ENCODE data around the gene FAM117A.

DNA sequence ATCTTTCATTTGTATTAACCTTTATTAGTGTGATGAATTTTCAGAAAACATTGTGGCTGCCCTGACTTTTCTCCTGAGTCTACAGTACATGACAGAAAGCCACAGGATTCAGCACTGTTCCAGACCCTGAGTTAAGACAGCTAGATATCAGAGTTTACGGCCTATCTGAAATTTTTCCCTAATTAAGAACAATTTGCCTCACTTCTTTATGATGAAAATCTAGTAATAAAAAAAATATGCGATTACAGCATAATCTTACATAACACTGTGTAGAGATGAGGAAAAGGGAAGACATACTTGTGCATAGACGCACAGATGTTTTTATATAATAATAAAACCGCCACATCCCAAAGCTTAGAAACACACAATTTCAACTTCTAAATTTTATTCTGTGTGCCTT lies 93.3 kb downstream of the FAM117A start:
- TF ChIP-seq NFIC (IDR thresholded peaks at IDR 0.05) (no peak), EGR1 (IDR thresholded peaks at IDR 0.05) (no peak), RAD21 (IDR thresholded peaks at IDR 0.05; ENCODE audit: low read depth) (no peak), YY1 (IDR thresholded peaks at IDR 0.05; ENCODE audit: low read depth) (no peak), FOXM1 (IDR thresholded peaks at IDR 0.05; ENCODE audit: borderline replicate concordance, low read depth) (no peak), TAF1 (IDR thresholded peaks at IDR 0.05; ENCODE audit: low read depth) (no peak), CEBPB (IDR thresholded peaks at IDR 0.05) (no peak), TEAD4 (IDR thresholded peaks at IDR 0.05) (no peak), TCF12 (IDR thresholded peaks at IDR 0.05; ENCODE audit: low read depth) (no peak), REST (IDR thresholded peaks at IDR 0.05; ENCODE audit: low read depth) (no peak)
